Measurements from ENCODE around the gene RNF222. TPM values are rescaled to one million over a fixed set of nuclear protein-coding genes. Genes with fewer than 3 reads are reported as not detected.

The RNF222 gene
- total and polyA plus RNA-seq, 2 of the 4 experiments (the other 2 are of a cell fraction) = not detected

GRCh38 chr17:8426094-8426720 is 28.6 kb upstream of the RNF222 start:
- H3K4me1 ChIP-seq (ENCODE audit: control insufficient read depth, insufficient read depth, low read length) = no peaks in the 10 kb centered on the region
- ChIA-PET POLR2A (ENCODE audit: unreplicated experiment) (no interaction called here), CTCF (interaction anchor here (0.7 to 1.0 kb wide), 2 partner anchors 11 to 12 kb away, joined by 3 read pairs; no protein-coding TSS in a partner anchor)
- no peak overlapping the region for H3K4ac ChIP-seq (ENCODE audit: low read depth, low read length)
- no peak overlapping the region for H2BK5ac ChIP-seq (ENCODE audit: low read depth, low read length, poor library complexity, severe bottlenecking)
- H3K9ac ChIP-seq (ENCODE audit: low read depth, low read length) = no peak overlapping the region
- no peak overlapping the region for H3K4me2 ChIP-seq (ENCODE audit: low read depth, low read length)
- H3K9me3 ChIP-seq (ENCODE audit: control insufficient read depth, insufficient read depth, low read length) = no peaks in the 10 kb centered on the region
- TF ChIP-seq NFE2L2 (IDR thresholded peaks at IDR 0.05; ENCODE audit: low read depth, low read length) = no peak
- TF ChIP-seq RAD21 (IDR thresholded peaks at IDR 0.05; ENCODE audit: low read length) = no peak
- TF ChIP-seq USF2 (IDR thresholded peaks at IDR 0.05; ENCODE audit: low read depth, low read length) = no peak
- no peak for TF ChIP-seq ELK1 (IDR thresholded peaks at IDR 0.05; ENCODE audit: borderline replicate concordance, low read depth, low read length)
- TF ChIP-seq POLR2A (IDR thresholded peaks at IDR 0.05; ENCODE audit: low read depth, low read length) = no peak
- TF ChIP-seq CEBPB (IDR thresholded peaks at IDR 0.05; ENCODE audit: low read depth, low read length) = no peak
- no peak for TF ChIP-seq MAFK (IDR thresholded peaks at IDR 0.05; ENCODE audit: low read depth, low read length)
- TF ChIP-seq RCOR1 (IDR thresholded peaks at IDR 0.05; ENCODE audit: insufficient replicate concordance, low read length) = no peak
- no peak for TF ChIP-seq RFX5 (IDR thresholded peaks at IDR 0.05; ENCODE audit: low read depth, low read length)
- no peak for TF ChIP-seq SMC3 (IDR thresholded peaks at IDR 0.05; ENCODE audit: low read depth, low read length)
- H3K56ac ChIP-seq (ENCODE audit: extremely low read depth, insufficient read depth, low read length) = no peak overlapping the region
- ATAC-seq (ENCODE audit: low read depth) (no peak), DNase-seq (no peak)
- H3K14ac ChIP-seq (replicated peaks; ENCODE audit: low read depth, low read length) = no peak overlapping the region
- no peak overlapping the region for H3K23ac ChIP-seq (ENCODE audit: low read depth, low read length)
- H4K5ac ChIP-seq (ENCODE audit: low read depth, low read length) = no peak overlapping the region
- H2BK20ac ChIP-seq (ENCODE audit: low read depth, low read length) = no peak overlapping the region
- no CpG with 5 or more reads among the region's 6 CpGs for WGBS, 2 experiments (ENCODE audit: extremely low coverage in 2 of 2, insufficient read length in 1 of 2)
- in situ Hi-C loops (cut with MboI; ENCODE audit: low sequenced_read_pairs) (no loop called here), dilution Hi-C loops (cut with HindIII; ENCODE audit: low sequenced_read_pairs, unreplicated experiment) (no loop called here), intact Hi-C loops (cut with micrococcal nuclease) (no loop called here)
- no peak overlapping the region for H2BK15ac ChIP-seq (ENCODE audit: low read depth, low read length)
- no peak overlapping the region for H4K8ac ChIP-seq (ENCODE audit: low read depth in 2 of 2, low read length in 2 of 2)
- no peaks in the 10 kb centered on the region for H3K36me3 ChIP-seq (ENCODE audit: control insufficient read depth, insufficient read depth, low read length)
- no peaks in the 10 kb centered on the region for H3K79me1 ChIP-seq (ENCODE audit: low read depth in 1 of 2, low read length in 2 of 2)
- H2AK9ac ChIP-seq (replicated peaks; ENCODE audit: low read depth, low read length, poor library complexity) = no peak overlapping the region
- no peak overlapping the region for H2AK5ac ChIP-seq (ENCODE audit: low read depth, low read length)
- H2AFZ ChIP-seq (replicated peaks; ENCODE audit: low read length, poor library complexity) = no peak overlapping the region
- H3K27ac ChIP-seq (ENCODE audit: insufficient read depth, low read length) = no peak overlapping the region
- peaks cover 3% of the 10 kb centered on the region; the same call in 1 of the 2 replicates for H3K9me1 ChIP-seq (ENCODE audit: insufficient read depth, low read length)
- no peak overlapping the region for H2BK120ac ChIP-seq (ENCODE audit: low read depth, low read length)
- no peaks in the 10 kb centered on the region for H4K20me1 ChIP-seq (ENCODE audit: insufficient read depth, low read length)
- H3K18ac ChIP-seq (ENCODE audit: low read depth, low read length) = no peak overlapping the region
- no TSS peak for BruUV-seq (replicated peaks)
- H3K27me3 ChIP-seq (ENCODE audit: control insufficient read depth, insufficient read depth, low read length) = peaks cover 9% of the 10 kb centered on the region
- no peak overlapping the region for H4K91ac ChIP-seq (ENCODE audit: insufficient read depth, low read depth, low read length)
- H3K4me3 ChIP-seq (ENCODE audit: insufficient read depth, low read depth, low read length) = no peak overlapping the region

Measured in IMR-90 (cell line).